SK-N-SH treated with all-trans-retinoic acid at 6 μM for 48 hours (cell line): ENCODE results near the gene HEPHL1.

Experiments used
- ATAC-seq: fragments of 200-7000 bp; cut with Tn5 transposase; 3 replicates; pipeline ENCODE4 v1.9.1; 2020; ENCODE audit warnings: mild to moderate bottlenecking, moderate library complexity
- ARNTL ChIP-seq: fragments of 450-650 bp; formaldehyde crosslinking; IDR thresholded peaks from 2 replicates; pipeline ENCODE4 v1.5.0; 2020; ENCODE audit warnings: low read depth, mild to moderate bottlenecking, moderate library complexity, borderline replicate concordance
- ESRRG ChIP-seq: fragments of 250-450 bp; sonication (Bioruptor Pico); IDR thresholded peaks from 2 replicates; pipeline ENCODE4 v1.6.1; 2021; ENCODE audit warnings: mild to moderate bottlenecking
- ISL1 ChIP-seq: fragments of 250-450 bp; sonication (Bioruptor Pico); IDR thresholded peaks from 2 replicates; pipeline ENCODE4 v2.1.2; 2022; ENCODE audit warnings: mild to moderate bottlenecking, moderate library complexity
- OSR1 ChIP-seq: fragments of 250-450 bp; sonication (Bioruptor Pico); IDR thresholded peaks from 2 replicates; pipeline ENCODE4 v1.8.0; 2022; ENCODE audit warnings: moderate library complexity, mild to moderate bottlenecking, inconsistent platforms
- PPARA ChIP-seq: fragments of 250-450 bp; sonication (Bioruptor Pico); IDR thresholded peaks from 2 replicates; pipeline ENCODE4 v1.5.0; 2020; ENCODE audit warnings: mild to moderate bottlenecking, borderline replicate concordance
- RARB ChIP-seq: fragments of 250-450 bp; sonication (Bioruptor Pico); IDR thresholded peaks from 2 replicates; pipeline ENCODE4 v1.8.0; 2021; ENCODE audit warnings: mild to moderate bottlenecking, moderate library complexity
- TCF4 ChIP-seq: fragments of 250-450 bp; sonication (Bioruptor Pico); IDR thresholded peaks from 2 replicates; pipeline ENCODE4 v1.8.0; 2021; ENCODE audit warnings: mild to moderate bottlenecking, moderate library complexity, borderline replicate concordance
- TOX ChIP-seq: fragments of 250-450 bp; sonication (Bioruptor Pico); IDR thresholded peaks from 2 replicates; pipeline ENCODE4 v1.8.0; 2021; ENCODE audit warnings: mild to moderate bottlenecking, moderate library complexity, borderline replicate concordance
- ZC3H10 ChIP-seq: fragments of 250-450 bp; sonication (Bioruptor Pico); IDR thresholded peaks from 2 replicates; pipeline ENCODE4 v1.5.1; 2021; ENCODE audit warnings: mild to moderate bottlenecking, moderate library complexity
- ZFP30 ChIP-seq: fragments of 450-650 bp; formaldehyde crosslinking; IDR thresholded peaks from 2 replicates; pipeline ENCODE4 v1.5.0; 2022; ENCODE audit warnings: mild to moderate bottlenecking, moderate library complexity
- ZNF565 ChIP-seq: fragments of 450-650 bp; formaldehyde crosslinking; conservative IDR thresholded peaks from 2 replicates; pipeline ENCODE4 v1.5.0; 2020; ENCODE audit warnings: low read depth, mild to moderate bottlenecking, moderate library complexity
- ZNF8 ChIP-seq: fragments of 450-650 bp; formaldehyde crosslinking; IDR thresholded peaks from 2 replicates; pipeline ENCODE4 v1.5.0; 2020; ENCODE audit warnings: mild to moderate bottlenecking, moderate library complexity
- TF ChIP-seq, protein P1 (sequence below): fragments of 250-450 bp; sonication (Bioruptor Pico); IDR thresholded peaks from 2 replicates; pipeline ENCODE4 v1.5.0; 2020; ENCODE audit warnings: mild to moderate bottlenecking, moderate library complexity
- TF ChIP-seq, protein P2 (sequence below): fragments of 250-450 bp; sonication (Bioruptor Pico); IDR thresholded peaks from 2 replicates; pipeline ENCODE4 v1.8.0; 2020; ENCODE audit warnings: mild to moderate bottlenecking, moderate library complexity, borderline replicate concordance
- TF ChIP-seq, protein P3 (sequence below): fragments of 250-450 bp; sonication (Bioruptor Pico); IDR thresholded peaks from 2 replicates; pipeline ENCODE4 v1.5.1; 2021; ENCODE audit warnings: mild to moderate bottlenecking, moderate library complexity

The HEPHL1 gene

GRCh38 chr11:94025690-94026394 is 4.7 kb downstream of the HEPHL1 start (continued):
- TF ChIP-seq, protein P1, sequence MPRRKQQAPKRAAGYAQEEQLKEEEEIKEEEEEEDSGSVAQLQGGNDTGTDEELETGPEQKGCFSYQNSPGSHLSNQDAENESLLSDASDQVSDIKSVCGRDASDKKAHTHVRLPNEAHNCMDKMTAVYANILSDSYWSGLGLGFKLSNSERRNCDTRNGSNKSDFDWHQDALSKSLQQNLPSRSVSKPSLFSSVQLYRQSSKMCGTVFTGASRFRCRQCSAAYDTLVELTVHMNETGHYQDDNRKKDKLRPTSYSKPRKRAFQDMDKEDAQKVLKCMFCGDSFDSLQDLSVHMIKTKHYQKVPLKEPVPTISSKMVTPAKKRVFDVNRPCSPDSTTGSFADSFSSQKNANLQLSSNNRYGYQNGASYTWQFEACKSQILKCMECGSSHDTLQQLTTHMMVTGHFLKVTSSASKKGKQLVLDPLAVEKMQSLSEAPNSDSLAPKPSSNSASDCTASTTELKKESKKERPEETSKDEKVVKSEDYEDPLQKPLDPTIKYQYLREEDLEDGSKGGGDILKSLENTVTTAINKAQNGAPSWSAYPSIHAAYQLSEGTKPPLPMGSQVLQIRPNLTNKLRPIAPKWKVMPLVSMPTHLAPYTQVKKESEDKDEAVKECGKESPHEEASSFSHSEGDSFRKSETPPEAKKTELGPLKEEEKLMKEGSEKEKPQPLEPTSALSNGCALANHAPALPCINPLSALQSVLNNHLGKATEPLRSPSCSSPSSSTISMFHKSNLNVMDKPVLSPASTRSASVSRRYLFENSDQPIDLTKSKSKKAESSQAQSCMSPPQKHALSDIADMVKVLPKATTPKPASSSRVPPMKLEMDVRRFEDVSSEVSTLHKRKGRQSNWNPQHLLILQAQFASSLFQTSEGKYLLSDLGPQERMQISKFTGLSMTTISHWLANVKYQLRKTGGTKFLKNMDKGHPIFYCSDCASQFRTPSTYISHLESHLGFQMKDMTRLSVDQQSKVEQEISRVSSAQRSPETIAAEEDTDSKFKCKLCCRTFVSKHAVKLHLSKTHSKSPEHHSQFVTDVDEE, result no peak
- TF ChIP-seq, protein P2, sequence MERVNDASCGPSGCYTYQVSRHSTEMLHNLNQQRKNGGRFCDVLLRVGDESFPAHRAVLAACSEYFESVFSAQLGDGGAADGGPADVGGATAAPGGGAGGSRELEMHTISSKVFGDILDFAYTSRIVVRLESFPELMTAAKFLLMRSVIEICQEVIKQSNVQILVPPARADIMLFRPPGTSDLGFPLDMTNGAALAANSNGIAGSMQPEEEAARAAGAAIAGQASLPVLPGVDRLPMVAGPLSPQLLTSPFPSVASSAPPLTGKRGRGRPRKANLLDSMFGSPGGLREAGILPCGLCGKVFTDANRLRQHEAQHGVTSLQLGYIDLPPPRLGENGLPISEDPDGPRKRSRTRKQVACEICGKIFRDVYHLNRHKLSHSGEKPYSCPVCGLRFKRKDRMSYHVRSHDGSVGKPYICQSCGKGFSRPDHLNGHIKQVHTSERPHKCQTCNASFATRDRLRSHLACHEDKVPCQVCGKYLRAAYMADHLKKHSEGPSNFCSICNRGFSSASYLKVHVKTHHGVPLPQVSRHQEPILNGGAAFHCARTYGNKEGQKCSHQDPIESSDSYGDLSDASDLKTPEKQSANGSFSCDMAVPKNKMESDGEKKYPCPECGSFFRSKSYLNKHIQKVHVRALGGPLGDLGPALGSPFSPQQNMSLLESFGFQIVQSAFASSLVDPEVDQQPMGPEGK, result no peak

- TF ChIP-seq ISL1 (CRISPR knock-in tag) (no peak), TOX (CRISPR knock-in tag) (no peak), ESRRG (CRISPR knock-in tag) (no peak), RARB (CRISPR knock-in tag) (no peak), ZFP30 (no peak), ZNF565 (CRISPR knock-in tag) (no peak)
- TF ChIP-seq, protein P1, result no peak
- ATAC-seq, result no peak
These were observed 6.1 kb downstream of the HEPHL1 start for GRCh38 chr11:94027210-94027609.

DNA sequence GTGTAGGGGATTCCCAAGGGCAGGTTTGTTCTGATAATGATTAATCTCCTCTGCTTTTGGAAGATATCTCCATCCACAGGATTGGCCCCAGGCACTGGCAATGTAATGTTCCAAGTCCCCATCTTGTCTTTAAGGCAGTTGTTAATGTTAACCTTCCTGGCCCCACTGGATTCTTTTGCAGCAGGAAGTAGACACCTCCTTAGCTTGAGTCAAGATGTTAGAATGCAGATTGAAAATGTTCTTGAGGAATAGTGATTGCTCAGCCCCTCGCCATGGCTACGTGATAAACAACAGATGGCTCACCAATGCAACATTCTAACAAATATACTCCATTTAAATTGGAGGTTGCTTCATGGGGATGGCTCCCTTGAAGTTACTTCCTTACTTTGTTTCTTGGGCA is 7.3 kb downstream of the HEPHL1 start:
- TF ChIP-seq ZC3H10 (CRISPR knock-in tag) (no peak), PPARA (CRISPR knock-in tag) (no peak), ZNF8 (CRISPR knock-in tag) (no peak), ARNTL (no peak), OSR1 (CRISPR knock-in tag) (no peak), TCF4 (CRISPR knock-in tag) (no peak), ISL1 (CRISPR knock-in tag) (no peak), ZFP30 (no peak)
- TF ChIP-seq, protein P2, result no peak
- TF ChIP-seq, protein P3, sequence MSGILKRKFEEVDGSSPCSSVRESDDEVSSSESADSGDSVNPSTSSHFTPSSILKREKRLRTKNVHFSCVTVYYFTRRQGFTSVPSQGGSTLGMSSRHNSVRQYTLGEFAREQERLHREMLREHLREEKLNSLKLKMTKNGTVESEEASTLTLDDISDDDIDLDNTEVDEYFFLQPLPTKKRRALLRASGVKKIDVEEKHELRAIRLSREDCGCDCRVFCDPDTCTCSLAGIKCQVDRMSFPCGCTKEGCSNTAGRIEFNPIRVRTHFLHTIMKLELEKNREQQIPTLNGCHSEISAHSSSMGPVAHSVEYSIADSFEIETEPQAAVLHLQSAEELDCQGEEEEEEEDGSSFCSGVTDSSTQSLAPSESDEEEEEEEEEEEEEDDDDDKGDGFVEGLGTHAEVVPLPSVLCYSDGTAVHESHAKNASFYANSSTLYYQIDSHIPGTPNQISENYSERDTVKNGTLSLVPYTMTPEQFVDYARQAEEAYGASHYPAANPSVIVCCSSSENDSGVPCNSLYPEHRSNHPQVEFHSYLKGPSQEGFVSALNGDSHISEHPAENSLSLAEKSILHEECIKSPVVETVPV (CRISPR knock-in tag), result no peak
- TF ChIP-seq, protein P1, result no peak
- no peak for ATAC-seq
